T-helper 1 cell (primary cell): ENCODE results near the gene CCDC117.
A peak's percentile ranks its signal among the peaks of the same experiment; 100 is the strongest.
"Not testable (repeated sequence)": the region's sequence is repeated elsewhere in the genome, so short reads cannot be mapped to it uniquely, and the experiment has no call there.

Experiments
- DNase-seq, 5 donors: peaks; one replicate each; pipeline ENCODE4 v3.0.0-alpha.2; 2012 to 2020
- total RNA-seq, 4 donors: gene quantifications; one replicate each; lab custom pipeline; 2026; lab: John Stamatoyannopoulos, UW

The CCDC117 gene
- total RNA-seq, result 25.0 to 35.0 (median 29.7) reads per million in 4 donors

GRCh38 chr22:28772633-28773460, at the start of gene CCDC117:
Gene CCDC117, plus strand, starts transcription at chr22:28772695. Its CDS starts 155 bp downstream, at chr22:28772850.
- peak; percentile 84 to 94 (median 89) for DNase-seq

- DNase-seq, result no peak
These were observed 44.5 kb upstream of the CCDC117 start for GRCh38 chr22:28728002-28728401.

GRCh38 chr22:28728621-28729313, 43.7 kb upstream of the CCDC117 start:
- DNase-seq, result no peak

- no peak for DNase-seq
These were observed 42.3 kb upstream of the CCDC117 start for GRCh38 chr22:28730179-28730578.

GRCh38 chr22:28734393-28734792, 38.1 kb upstream of the CCDC117 start:
- no peak for DNase-seq

GRCh38 chr22:28736301-28737155, 36.0 kb upstream of the CCDC117 start:
- DNase-seq, result no peak

GRCh38 chr22:28737701-28738100, 34.8 kb upstream of the CCDC117 start:
- no peak for DNase-seq

- DNase-seq, result not testable (repeated sequence)
These were observed 33.6 kb upstream of the CCDC117 start for GRCh38 chr22:28738876-28739275.

- no peak for DNase-seq
These were observed 31.2 kb upstream of the CCDC117 start for GRCh38 chr22:28741200-28741784.

- DNase-seq, result peak; percentile 92 to 99 (median 95)
These were observed 30.5 kb upstream of the CCDC117 start, which contains the start of the genes CHEK2 and HSCB for GRCh38 chr22:28741785-28742561. Gene CHEK2, minus strand, starts transcription at chr22:28741820. Its CDS starts 7,099 bp downstream, at chr22:28734721. Gene HSCB, plus strand, starts transcription at chr22:28742039. Its CDS starts 57 bp downstream, at chr22:28742096.

GRCh38 chr22:28742562-28742962, 29.9 kb upstream of the CCDC117 start:
- no peak for DNase-seq

- peak in 1 of 5 donors; percentile 10 for DNase-seq
These were observed 28.6 kb upstream of the CCDC117 start for GRCh38 chr22:28743852-28744251.

GRCh38 chr22:28750471-28750881, 22.0 kb upstream of the CCDC117 start:
- DNase-seq, result no peak

- DNase-seq, result not testable (repeated sequence)
These were observed 18.0 kb upstream of the CCDC117 start for GRCh38 chr22:28754512-28754911.

- no peak for DNase-seq
These were observed 12.5 kb upstream of the CCDC117 start for GRCh38 chr22:28759861-28760560.

- no peak for DNase-seq
These were observed 11.1 kb upstream of the CCDC117 start for GRCh38 chr22:28761449-28761755.

- not testable (repeated sequence) for DNase-seq
These were observed 10.5 kb upstream of the CCDC117 start for GRCh38 chr22:28762000-28762399.

GRCh38 chr22:28766628-28767027, 5.9 kb upstream of the CCDC117 start:
- DNase-seq, result no peak

GRCh38 chr22:28768701-28769393, 3.6 kb upstream of the CCDC117 start:
- no peak for DNase-seq

- DNase-seq, result no peak
These were observed 3.0 kb upstream of the CCDC117 start for GRCh38 chr22:28769394-28770085.
